Muscle layer of duodenum (tissue), 2 donors: Measurements from ENCODE around the gene EPB41L1.
A peak's percentile ranks its signal among the peaks of the same experiment; 100 is the strongest.

ENCODE experiments used
- H3K27ac ChIP-seq: one replicate; pipeline ENCODE4 v1.7.0; 2013; ENCODE audit warnings: mild to moderate bottlenecking, low read length
- H3K27me3 ChIP-seq: one replicate; pipeline ENCODE4 v1.7.0; 2013; ENCODE audit warnings: low read depth, mild to moderate bottlenecking, control low read depth, low read length
- H3K36me3 ChIP-seq, 2 donors: one replicate each; pipeline ENCODE4 v1.7.0; 2013; ENCODE audit warnings: low read length in 2 of 2, control low read depth in 1 of 2, mild to moderate bottlenecking in 1 of 2; ENCODE audit not compliant: insufficient read depth in 2 of 2, control insufficient read depth in 1 of 2
- H3K4me1 ChIP-seq, 2 donors: one replicate each; pipeline ENCODE4 v1.7.0; 2013; ENCODE audit warnings: low read length in 2 of 2, mild to moderate bottlenecking in 2 of 2, control low read depth in 1 of 2, moderate library complexity in 1 of 2; ENCODE audit not compliant: insufficient read depth in 2 of 2, control insufficient read depth in 1 of 2
- H3K4me3 ChIP-seq, 2 donors: one replicate each; pipeline ENCODE4 v1.7.0; 2013; ENCODE audit warnings: low read length in 2 of 2, low read depth in 1 of 2, mild to moderate bottlenecking in 1 of 2
- H3K9me3 ChIP-seq, 2 donors: one replicate each; pipeline ENCODE4 v1.7.0; 2013; ENCODE audit warnings: low read length in 2 of 2, control low read depth in 1 of 2, mild to moderate bottlenecking in 1 of 2; ENCODE audit not compliant: control insufficient read depth in 1 of 2
- donor health status: healthy.

EPB41L1 gene

DNA sequence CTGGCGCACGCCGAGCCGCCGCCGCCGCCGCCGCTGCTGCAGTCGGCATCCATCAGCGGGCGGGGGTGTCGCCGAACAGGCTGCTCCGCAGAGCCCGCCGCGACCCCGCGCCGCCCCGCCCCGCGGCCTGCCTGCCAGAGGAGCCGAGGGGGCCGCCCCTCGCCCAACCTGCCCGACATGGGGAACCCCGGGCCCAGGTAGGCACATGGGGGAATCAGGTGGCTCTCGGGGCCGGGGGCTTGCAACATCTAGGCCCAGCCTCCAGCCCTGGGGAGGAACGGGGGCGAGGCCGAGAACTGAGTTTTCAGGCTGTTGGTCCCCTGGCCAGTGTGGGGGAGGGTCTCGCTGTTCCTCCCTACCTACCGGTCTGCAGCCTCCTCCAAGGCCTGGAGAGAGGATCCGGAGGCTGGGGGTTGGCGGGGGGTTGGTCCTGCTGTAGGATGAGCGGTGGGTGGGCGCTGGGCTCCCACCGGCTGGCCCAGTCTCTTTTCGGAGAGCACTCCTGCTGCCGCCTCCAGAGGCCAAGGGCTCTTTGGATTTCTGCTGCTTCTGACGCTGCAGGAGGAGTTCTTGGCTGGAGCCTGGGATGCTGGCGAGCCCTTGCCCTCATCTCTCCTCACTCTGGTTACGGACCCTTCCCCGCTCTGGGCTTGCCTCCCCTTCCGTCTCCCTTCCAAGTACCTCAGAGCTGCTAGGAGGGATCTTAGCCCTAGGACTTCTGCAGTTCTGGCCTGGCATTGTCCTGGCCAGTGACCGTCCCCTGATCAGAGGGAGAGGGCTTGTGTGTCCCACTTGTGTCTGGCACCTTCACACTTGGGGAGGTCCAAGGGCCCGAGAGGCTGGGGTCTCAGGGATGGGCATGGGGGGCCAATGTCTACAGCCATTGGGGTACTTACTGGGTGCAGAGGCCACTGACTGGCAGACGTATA is at the start of gene EPB41L1:
TSS of gene EPB41L1 (plus strand) at position 41 of the 929 bp plus-strand sequence. CDS start 19,038 bp downstream, outside the sequence.
- Histone ChIP-seq H3K4me1 (peaks cover 0 to 28% of the 10 kb centered on the region in 2 donors), H3K4me3 (peak within 1 kb of the TSS; percentile 59 to 80), H3K36me3 (no peaks in the 10 kb centered on the region), H3K27ac (no peak within 1 kb of the TSS), H3K27me3 (no peaks in the 10 kb centered on the region), H3K9me3 (no peaks in the 10 kb centered on the region)

DNA sequence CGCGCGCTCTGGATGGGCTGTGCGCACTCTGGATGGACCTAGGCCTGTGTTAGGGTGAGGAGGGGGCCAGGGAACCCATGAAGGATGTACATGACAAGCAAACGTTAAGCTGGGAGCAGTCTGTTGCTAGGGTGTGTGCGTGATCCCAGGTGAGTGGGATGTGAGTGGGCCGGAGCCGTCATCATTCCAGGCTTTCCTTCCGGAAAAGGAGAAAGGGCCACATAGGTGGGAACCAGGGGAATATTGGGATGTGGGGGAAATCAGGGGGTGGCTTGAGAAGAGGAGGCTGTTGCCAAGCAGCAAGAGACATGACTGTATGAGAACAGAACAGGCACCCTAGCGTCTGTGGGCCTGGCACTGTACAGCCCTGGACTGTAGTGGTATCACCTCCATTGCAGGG is 49.7 kb upstream of the EPB41L1 start:
- no peak overlapping the region for H3K27ac ChIP-seq
- no peak overlapping the region for H3K4me3 ChIP-seq
- H3K4me1 ChIP-seq, result peaks cover 0 to 11% of the 10 kb centered on the region in 2 donors
- H3K27me3 ChIP-seq, result no peaks in the 10 kb centered on the region
- no peaks in the 10 kb centered on the region for H3K36me3 ChIP-seq
- H3K9me3 ChIP-seq, result no peaks in the 10 kb centered on the region

DNA sequence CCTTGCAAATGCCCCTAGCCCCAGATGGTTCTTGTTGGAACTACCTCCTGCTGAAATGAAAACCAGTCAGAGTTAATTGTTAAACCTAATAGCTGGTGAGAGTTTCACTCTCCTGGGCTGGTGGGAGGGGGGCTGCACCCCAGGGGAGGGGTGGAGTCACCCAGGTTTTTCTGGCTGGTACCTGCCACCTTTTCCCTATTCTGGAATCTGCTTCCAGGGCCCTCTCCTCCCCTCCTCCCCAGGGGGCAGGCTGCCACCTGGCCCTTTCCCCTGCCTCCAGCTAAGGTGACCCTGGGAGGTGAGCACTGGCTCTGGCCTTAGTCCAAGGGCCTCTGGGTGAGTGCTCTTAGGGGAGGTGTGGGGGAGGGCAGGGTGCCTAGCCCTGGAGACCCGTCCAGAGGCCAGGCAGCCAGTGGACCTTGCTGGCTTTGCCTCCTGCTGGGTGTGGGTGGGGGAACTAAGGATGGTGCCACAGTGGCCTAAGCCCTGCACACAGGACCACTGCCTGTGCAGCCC is 48.8 kb upstream of the EPB41L1 start:
- H3K27ac ChIP-seq, result no peak overlapping the region
- no peaks in the 10 kb centered on the region for H3K27me3 ChIP-seq
- no peak overlapping the region for H3K4me3 ChIP-seq
- H3K4me1 ChIP-seq, result peaks cover 0 to 11% of the 10 kb centered on the region in 2 donors
- no peaks in the 10 kb centered on the region for H3K9me3 ChIP-seq
- H3K36me3 ChIP-seq, result no peaks in the 10 kb centered on the region

DNA sequence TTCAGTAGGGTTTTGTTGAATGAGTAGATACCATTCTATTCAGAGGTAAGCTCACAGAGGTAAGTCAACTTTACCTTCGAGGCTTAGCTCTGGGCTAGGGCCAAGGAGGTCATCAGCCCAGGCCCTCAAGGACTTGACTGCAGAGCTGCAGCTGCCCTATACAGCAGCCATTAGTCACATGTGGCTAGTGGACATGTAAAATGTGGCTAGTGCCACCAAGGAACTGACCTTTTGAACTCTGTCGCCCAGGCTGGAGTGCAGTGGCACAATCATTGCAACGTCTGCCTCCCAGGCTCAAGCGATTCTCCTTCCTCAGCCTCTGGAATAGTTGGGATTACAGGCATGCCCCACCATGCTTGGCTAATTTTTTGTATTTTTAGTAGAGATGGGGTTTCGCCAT is 47.9 kb upstream of the EPB41L1 start:
- no peaks in the 10 kb centered on the region for H3K27me3 ChIP-seq
- peaks cover 0 to 11% of the 10 kb centered on the region in 2 donors for H3K4me1 ChIP-seq
- H3K36me3 ChIP-seq, result no peaks in the 10 kb centered on the region
- no peak overlapping the region for H3K4me3 ChIP-seq
- H3K9me3 ChIP-seq, result no peaks in the 10 kb centered on the region
- H3K27ac ChIP-seq, result no peak overlapping the region

DNA sequence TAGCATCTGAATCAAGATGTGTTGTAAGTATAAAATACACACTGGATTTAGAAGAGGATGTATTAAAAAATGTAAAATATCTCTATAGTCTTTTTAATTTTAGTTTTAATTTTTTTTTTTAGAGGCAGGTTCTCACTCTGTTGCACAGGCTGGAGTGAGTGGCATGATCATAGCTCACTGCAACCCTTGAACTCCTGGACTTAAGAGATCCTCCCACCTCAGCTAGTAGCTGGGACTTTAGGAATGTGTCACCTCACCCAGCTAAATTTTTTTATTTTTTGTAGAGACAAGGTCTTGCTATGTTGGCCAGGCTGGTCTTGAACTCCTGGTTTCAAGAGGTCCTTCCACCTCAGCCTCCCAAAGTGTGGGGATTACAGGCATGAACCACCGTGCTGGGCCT is 46.7 kb upstream of the EPB41L1 start:
- H3K4me1 ChIP-seq, result peaks cover 0 to 9% of the 10 kb centered on the region in 2 donors
- no peak overlapping the region for H3K27ac ChIP-seq
- no peak overlapping the region for H3K4me3 ChIP-seq
- H3K36me3 ChIP-seq, result no peaks in the 10 kb centered on the region
- H3K9me3 ChIP-seq, result no peaks in the 10 kb centered on the region
- no peaks in the 10 kb centered on the region for H3K27me3 ChIP-seq

DNA sequence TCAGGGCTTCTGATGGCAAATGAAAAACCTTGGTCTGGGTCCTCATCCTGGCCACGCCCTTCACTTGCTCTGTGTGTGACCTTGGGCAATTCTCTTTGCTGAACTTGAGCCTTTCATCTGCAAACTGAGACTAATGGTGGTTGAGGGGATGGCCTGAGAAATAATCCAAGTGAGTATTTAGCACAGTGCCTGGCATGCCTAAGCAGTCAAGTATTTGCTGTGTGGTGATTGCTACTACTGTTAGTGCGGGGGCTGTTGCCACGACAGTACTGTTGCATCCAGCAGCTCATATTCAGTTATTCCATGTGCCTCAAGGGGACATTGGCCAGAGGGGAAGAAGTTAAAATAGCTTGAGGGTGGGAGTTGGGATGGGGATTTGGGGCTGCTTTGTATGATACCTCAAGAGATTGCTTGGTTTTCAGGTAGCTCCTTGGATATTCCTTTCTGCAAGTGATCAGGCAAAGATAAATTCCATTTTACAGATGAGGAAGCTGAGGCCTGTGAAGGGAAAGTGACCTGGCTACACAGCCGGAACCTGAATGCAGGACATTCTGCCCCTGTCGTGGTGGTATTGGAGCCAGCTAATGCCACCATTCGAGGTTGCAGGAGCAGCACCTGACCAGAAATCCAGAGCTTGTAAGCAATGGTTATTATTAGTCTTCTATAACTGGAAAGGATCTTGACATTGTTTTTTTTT is 45.1 kb upstream of the EPB41L1 start:
- Histone ChIP-seq H3K4me3 (no peak overlapping the region), H3K27ac (no peak overlapping the region), H3K27me3 (no peaks in the 10 kb centered on the region), H3K9me3 (no peaks in the 10 kb centered on the region), H3K4me1 (peaks cover 0 to 4% of the 10 kb centered on the region in 2 donors), H3K36me3 (no peaks in the 10 kb centered on the region)

DNA sequence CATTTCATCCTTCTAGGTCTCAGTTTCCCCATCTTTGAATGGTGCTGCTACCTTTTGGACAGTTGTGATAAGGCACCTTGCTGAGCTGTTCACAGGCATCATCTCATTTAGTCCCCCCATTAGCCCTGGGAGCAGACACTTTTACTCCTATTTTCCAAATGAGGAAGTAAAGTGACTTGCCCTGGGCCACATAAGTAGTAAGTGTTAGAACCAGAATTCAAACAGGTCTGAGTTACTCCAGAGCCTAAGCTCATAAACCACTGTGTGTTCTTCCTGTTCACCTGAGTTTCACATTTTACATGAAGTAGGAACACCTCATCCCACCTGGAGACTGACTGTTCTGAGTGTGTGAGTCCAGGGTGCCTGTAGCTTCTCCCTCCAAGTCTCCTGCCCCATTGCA is 43.5 kb upstream of the EPB41L1 start:
- no peaks in the 10 kb centered on the region for H3K9me3 ChIP-seq
- H3K27ac ChIP-seq, result no peak overlapping the region
- H3K4me3 ChIP-seq, result no peak overlapping the region
- H3K4me1 ChIP-seq, result no peaks in the 10 kb centered on the region
- no peaks in the 10 kb centered on the region for H3K27me3 ChIP-seq
- no peaks in the 10 kb centered on the region for H3K36me3 ChIP-seq

DNA sequence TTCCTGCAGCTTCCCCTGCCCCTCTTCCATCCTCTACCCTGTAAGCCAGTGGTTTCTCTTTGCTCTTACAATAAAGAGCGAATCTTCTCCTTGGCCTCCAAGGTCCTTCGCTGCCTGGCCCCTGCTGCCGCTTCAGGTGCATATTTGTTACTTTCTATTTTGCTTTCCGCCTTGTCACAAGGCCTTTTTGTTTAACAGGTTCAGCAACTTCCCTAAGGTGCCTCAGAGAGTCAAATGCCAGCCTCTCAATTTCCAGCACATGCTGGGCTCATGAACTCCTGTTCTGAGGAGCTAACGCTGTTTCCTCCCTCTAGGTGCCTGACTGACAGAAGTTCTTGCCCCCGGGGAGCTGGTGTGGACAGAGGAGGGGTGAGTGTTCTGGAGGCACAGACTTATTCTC is 42.4 kb upstream of the EPB41L1 start:
- no peak overlapping the region for H3K4me3 ChIP-seq
- H3K27me3 ChIP-seq, result no peaks in the 10 kb centered on the region
- no peaks in the 10 kb centered on the region for H3K4me1 ChIP-seq
- H3K36me3 ChIP-seq, result no peaks in the 10 kb centered on the region
- H3K27ac ChIP-seq, result no peak overlapping the region
- no peaks in the 10 kb centered on the region for H3K9me3 ChIP-seq

DNA sequence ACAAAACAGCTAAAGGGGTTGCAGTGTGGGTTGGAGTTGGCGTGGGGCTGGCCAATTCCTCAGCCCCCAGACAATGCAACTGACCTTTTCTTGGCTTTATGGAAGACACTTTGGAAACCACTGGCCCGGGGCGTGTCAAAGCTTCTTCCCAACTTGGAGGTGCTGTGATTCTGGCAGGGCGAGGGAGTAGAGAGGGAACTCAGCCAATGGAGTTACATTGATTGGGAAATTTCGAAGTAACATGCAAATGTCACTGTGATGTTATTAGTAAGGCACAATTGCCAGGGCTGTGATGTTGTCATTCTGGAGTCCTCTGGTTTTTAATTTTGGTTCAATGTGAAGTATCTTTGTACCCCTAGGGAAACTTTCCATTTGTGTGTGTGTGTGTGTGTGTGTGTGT is 41.5 kb upstream of the EPB41L1 start:
- Histone ChIP-seq H3K27me3 (no peaks in the 10 kb centered on the region), H3K27ac (no peak overlapping the region), H3K36me3 (no peaks in the 10 kb centered on the region), H3K4me3 (no peak overlapping the region), H3K9me3 (no peaks in the 10 kb centered on the region), H3K4me1 (no peaks in the 10 kb centered on the region)

DNA sequence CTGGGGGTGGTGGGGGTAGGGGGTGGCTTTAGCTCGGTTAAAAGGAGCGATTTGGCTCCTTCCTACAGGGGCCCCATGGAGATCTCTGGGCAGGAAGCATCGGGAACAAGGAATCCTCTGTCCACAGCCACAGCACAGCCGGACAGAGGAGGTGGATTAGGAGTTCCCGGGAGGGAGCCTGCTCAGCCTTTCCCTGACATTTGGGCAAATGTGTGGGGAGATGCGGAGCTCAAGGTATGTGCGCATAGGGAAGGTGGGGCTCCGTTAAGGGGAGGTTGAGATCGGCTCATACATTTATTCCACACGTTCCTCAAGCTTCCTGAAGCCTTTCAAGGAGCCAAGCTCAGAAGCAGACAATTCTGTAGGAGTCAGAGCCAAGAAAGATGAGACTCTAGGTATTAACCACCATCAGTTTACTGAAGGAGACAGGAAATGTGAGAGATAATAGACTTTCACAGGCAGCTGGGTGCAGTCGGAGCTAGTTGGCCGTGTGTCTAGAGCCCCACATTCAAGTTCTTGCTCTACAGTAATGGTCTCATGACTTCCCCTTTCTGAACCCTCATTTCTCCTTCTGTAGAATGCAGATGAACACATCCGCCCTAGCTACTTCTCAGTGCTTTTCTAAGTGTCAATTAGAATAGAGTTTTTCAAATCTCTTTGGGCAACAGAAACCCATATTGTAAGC is 40.8 kb upstream of the EPB41L1 start:
- no peak overlapping the region for H3K27ac ChIP-seq

DNA sequence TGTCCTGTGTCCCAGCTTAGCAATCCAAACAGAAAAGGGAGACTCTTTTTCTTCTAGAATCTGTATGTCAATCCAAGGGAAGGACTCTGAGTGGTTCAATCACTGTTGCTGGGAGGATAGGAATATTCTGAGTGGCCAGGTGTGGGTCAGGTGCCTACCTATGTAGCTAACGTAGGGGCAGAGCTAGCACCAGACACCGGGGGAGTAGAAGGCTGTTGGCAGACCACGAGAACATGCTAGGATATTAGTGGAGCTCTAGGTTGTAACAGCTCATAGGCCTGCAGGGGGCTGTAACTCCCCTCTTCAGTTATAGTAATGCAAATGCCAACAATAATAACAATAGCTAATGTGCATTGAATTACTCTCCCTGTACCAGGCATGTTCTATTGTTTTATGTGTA is 39.8 kb upstream of the EPB41L1 start:
- H3K9me3 ChIP-seq, result no peaks in the 10 kb centered on the region
- no peaks in the 10 kb centered on the region for H3K36me3 ChIP-seq
- no peaks in the 10 kb centered on the region for H3K27me3 ChIP-seq
- H3K4me3 ChIP-seq, result no peak overlapping the region
- H3K4me1 ChIP-seq, result no peaks in the 10 kb centered on the region
- no peak overlapping the region for H3K27ac ChIP-seq

More for the DNA sequence above, 40.8 kb upstream of the EPB41L1 start:
- Histone ChIP-seq H3K27me3 (no peaks in the 10 kb centered on the region), H3K36me3 (no peaks in the 10 kb centered on the region), H3K9me3 (no peaks in the 10 kb centered on the region), H3K4me3 (no peak overlapping the region), H3K4me1 (no peaks in the 10 kb centered on the region)
